NCI-H1436 treated with DMSO at 0.1 percent for 48 hours (cell line): ENCODE measurements around the gene MICA.
"Not testable (repeated sequence)": the region's sequence is repeated elsewhere in the genome, so short reads cannot be mapped to it uniquely, and the experiment has no call there.

ENCODE experiments used
- DNase-seq: peaks from one replicate; lab custom pipeline; 2025; lab: John Stamatoyannopoulos, UW

Gene MICA

DNA sequence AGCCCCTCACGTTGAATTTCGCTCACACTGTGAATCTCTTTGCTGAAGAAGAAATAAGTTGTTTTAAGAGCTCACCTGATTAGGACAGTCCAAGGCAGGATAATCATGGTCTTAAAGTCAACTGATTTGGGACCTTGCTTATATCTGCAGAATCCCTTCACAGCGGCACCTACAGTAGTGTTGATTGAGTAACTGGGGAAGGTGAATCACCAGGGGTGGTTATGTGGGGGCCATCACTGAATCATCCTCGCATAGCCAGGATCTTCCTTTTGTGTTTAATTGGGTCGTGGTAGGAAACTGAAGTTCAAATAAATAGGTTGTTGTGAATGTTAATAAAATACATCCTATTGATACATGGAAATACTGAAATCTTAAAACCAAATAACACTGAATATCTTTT is 20.2 kb upstream of the MICA start:
- no peak for DNase-seq

DNA sequence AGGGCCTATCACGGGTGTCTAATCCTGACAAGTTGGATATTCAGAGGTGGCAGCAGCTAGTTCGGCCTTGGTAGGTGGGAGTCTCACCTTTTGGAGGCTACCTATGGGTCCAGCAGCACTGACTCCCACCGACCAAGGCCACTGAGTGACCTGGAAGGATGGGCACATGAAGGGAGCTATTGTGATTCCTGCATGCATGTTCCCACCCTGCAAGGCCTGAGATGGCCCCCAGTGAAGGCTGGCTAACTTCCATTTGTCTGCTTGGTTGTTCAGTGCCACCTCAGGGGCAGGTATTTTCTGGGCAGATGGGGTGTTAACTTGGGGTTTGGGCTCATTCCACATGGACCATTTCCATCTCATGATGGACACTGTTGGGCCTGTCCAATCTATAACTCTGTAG is 18.4 kb upstream of the MICA start:
- DNase-seq = no peak

DNA sequence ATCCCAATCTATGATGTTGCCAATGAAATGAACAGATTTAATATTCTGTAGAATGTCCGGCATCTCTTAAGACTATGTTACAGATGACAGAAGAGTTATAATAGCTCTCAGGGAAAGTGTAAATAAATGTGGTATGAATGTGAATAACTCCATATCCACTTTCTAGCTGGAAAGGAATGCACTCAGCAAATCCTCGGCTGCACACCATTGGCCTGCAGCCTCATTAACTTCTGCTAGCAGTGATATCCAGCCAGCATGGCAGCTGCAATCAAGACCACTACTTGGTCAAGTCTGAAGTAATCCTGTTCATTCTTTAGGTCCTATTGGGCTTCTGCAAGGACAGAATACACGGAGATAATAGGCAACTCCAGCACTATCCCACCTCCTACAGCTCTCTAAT is 17.3 kb upstream of the MICA start:
- no peak for DNase-seq

DNA sequence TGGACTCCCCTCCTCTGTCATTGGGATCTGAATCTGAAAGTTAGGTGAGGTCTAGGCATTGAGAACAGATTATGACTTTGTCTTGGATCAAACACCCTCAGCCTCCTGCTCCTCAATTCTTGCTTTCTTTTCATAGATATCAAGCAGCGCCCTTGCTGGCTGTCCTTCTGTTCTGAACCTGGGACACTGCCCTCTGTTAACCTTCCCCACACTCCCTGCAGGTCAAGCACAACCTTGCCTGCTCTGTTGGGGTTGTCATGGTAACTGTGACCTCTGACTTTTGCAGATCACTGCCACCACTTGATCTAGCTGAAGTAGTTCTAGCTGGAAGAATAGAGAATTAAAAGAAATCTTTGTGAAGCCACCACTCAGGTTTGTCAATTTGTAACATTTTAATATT is 16.4 kb upstream of the MICA start:
- DNase-seq = no peak

DNA sequence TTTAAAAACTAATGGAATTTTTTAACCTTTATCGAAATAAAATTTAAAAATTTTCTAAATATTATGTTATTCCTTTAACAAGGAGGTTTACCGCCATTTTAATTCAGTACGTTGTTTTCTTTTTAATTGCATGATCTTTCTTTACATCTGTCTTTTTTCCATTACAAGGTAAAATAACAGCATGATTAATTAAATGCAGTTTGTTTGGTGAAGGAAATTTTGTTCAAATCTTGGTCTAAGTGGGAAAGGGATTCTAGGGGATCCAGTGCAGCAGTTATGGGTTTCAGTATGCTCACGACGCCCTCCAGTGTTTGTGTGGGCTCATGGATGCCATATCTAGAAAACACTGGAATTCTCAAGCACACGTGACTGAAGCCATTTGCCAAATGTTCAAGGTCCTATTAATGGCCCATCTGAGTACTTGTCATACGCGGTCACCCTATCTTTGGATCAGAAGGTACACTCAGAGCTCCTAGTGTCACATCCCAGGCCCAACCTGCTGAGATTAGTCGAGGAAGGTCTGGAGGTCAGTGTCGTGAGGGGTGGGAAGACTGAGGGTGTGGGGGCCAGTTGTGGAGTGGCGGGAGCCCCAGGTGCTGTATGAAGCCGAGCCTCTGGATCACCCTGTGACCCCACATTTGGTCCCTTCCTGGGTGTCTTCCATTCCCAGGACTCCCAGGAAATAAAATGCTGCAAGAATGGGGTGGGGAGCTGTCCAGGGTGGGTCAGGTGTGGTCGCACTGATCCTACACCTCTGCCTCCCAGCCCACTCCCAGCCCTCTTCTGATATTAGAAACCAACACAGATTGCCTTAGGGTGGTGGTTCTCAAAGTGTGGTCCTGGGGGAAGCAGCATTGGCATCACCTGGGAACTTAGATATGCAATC is 14.2 kb upstream of the MICA start:
- not testable (repeated sequence) for DNase-seq

DNA sequence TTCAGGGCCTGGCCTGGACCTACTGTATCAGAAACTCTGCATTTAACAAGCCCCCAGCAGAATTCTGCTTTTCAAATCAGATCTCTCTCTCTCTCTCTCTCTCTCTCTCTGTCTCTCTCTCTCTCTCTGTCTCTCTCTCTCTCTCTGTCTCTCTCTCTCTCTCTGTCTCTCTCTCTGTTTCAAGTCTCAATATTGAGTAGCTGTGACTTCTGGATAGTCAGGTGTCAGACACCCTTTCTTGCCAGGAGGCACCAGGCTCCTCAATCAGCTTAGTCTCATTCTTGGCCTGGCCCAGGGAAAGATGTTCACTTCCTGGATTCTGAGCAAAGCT is 13.6 kb upstream of the MICA start:
- not testable (repeated sequence) for DNase-seq

DNA sequence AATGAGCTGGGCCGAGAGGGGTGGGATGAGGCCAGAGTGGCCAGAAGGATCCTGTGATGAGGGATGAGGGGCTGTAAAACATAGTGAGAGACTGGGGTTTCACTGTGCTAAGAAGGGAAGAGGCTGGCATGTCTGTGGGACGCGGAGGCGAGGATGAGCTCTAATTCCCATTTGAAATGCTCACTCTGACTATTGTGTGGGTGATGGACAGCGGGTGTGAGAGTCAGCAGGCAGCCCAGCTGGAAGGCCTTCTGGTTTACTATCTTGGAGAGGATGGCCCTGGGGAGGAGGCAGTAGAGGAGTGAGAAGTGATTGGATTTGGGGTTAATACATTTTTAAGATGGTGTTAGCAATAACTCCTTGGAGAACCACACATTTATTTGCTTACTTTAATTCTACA is 9.5 kb upstream of the MICA start:
- no peak for DNase-seq

DNA sequence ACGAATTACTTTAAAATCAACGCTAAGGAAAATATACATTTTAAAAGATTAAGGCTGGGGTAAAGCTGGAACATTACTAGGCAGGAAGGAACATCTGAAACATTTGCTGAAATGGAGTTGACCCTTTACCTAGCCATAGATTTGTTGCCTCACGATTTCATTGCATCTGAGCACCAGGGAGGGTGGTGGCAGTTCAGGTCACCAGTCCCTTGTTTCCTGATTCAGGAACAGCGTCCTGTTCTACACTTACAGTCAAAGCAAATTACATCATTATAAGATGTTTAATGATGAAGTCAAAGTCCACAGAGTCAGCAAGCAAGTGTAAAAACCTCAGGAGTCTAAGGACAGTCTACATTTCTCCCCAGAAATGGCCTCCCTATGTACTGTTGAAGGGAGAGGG is 9.0 kb upstream of the MICA start:
- DNase-seq = no peak

DNA sequence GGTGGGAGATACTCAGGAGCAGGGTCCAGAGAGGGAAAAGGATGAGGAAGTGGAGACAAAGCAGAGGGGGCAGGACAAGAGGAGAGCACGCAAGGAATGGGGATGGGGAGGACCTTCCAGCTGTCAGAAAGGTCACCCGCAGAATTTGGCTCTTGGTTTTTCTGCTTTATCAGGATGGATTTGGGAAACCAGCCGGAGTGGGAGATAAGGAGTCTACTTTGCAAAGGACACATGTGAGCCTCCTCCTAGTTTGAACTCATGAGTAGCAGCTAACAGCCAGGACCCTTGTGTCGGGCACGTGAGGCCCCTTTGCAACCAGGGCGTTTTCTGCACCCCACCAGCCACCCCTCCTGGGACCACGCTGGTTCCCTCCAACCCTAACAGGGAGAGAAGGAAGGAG is 7.6 kb upstream of the MICA start:
- no peak for DNase-seq

DNA sequence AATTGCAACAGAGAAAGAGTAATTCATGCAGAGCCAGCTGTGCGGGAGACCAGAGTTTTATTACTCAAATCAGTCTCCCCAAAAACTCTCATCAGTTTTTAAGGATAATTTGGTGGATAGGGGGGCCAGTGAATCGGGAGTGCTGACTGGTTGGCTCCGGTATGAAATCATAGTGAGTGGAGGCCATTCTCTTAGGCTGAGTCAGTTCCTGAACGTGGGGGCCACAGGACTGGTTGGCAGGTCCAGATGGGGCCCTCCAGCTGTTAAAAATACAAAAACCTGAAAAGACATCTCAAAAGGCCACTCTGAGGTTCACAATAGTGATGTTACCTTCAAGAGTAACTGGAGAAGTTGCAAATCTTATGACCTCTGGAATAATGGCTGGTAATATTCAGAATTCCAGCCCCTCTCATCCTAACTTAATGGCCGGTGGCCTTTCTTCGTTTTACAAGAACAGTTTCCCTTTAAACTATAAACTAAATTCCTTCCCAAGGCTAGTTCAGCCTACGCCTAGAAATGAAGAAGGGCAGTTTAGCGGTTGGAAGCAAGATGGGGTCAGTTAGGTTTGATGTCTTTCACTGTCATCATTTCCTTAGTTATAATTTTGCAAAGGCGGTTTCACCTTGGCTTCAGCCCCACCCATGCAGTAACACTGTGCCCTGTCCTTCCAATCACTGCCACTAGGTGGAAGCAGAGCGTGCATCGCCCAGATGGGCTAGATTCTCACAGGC is 6.8 kb upstream of the MICA start:
- no peak for DNase-seq

DNA sequence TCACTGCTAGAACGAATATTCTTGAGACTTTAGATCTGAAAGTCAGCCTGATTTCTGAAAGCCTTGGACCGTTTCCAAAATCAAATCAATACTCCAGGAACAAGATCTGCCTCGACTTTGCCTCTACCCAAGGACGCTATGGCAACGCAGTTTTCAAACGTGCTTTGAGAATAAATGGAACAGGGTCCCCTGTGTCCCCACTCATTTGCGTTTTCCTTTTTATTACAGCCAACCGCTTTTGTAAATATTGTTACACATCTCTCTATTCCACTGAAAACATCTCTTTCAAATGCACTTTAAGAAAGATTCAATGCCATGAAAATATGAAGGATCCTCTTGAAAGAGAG is 6.3 kb upstream of the MICA start:
- not testable (repeated sequence) for DNase-seq

DNA sequence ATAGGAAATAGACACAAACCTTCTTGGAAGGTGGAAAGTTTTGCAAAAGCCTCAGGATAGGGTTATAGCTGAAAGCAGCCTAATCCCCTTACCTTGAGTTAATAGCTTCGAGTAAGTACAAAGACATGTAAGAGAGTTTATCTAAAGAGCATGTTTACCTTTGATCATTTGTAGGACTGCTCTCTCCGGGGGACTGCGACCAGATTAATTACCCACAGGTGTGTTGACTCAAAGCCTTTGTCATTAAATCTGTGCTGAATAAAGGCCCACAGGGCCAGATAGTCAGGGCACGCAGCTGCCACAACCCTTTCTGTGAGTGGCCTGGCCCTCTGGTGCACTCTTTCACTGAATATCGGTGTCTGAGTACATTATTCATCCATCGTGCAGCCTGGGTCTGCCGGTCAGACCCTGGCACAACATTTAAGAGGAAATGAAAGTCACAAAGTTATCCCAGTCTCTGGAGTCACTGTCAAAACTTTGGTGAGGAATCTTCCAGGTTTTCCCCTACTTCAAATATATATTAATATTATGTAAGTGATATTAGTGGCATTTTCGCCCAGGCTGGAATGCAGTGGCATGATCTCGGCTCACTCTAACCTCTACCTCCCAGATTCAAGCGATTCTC is 5.4 kb upstream of the MICA start:
- no peak for DNase-seq

DNA sequence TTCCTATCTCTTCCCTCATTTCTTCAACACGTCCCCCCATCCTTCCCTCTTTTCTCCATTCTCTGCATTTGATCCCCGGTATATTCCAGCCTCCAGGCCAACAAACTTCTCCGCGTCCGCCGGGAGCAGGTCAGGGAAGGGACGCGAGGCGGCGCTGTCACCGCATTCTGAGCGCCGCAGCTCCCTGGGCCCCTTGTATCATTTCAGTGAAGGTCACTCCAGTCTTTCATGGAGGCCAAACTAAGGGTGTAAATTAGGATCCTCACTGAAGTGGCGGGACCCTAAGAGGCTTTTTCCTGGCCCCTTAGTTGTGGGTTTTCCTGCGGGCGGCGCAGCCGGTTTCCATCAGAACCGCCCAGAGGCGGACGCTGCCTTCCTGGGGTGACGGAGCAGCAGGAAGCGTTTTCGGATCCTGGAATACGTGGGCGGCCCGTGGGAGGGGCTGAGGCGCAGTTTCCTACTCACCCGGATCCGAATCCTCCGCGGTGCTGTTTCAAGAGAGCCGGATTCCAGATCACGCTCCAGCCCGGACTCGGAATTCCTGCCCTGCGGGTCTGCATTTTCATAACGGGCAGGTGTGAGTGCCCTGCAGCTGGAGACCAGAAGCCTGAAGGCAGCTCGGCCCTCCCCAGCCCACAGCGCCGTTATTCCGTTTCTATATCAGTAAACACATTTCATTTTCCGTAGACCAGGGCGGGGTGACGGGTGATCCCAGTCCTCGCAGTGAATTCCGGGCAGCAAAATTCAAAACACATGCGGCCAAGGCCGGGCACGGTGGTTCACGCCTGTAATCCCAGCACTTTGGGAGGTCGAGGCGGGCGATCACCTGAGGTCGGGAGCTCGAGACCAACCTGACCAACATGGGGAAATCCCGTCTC is 3.6 kb upstream of the MICA start:
- no peak for DNase-seq

DNA sequence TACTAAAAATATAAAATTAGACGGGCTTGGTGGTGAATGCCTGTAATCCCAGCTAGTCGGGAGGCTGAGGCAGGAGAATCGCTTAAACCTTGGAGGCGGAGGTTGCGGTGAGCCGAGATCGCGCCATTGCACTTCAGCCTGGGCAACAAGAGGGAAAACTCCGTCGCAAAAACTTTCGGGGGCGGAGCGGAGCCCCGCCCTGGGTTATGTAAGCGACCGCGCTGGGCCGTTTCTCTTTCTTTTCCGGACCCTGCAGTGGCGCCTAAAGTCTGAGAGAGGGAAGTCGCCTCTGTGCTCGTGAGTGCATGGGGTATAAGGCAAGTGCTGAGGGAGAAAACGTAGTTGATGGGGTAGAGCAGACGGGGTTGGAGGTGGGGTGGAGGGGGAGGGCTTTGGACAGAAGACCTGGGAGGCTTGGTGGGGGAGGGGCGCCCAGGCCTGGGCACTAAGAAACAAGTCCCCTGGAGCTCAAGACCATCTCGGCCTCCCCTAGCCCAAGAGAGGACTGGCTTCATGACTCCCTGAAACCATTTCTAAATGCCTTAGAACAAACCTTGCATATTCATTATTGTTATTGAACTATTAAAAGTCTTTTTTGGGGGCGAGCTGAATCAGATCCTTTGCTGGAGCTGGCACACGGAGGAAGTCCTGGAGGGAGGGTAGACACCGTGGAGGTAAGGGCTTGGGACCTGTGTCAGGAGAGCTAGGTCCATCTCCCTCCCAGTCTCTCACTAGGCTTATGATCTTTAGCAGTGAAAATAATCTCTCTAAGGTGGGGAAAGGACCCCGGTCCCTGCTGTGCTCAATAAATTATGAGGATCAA is 2.7 kb upstream of the MICA start:
- no peak for DNase-seq

DNA sequence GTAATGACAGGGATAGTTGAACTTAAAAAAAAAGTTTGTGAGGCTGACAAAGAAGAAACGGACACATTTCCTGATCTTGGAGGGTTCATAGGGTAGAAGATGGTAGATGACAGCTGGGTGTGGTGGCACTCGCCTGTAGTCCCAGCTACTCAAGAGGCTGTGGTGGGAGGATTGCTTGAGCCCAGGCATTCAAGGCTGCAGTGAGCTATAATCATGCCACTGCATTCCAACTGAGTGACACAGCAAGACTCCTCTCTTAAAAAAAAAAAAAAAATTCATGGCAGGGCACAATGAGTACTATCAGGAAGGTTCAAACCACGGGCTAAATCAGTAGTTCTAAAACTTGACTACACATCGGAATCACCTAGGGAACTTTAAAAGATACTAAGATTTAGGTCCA is 2.0 kb upstream of the MICA start:
- no peak for DNase-seq

DNA sequence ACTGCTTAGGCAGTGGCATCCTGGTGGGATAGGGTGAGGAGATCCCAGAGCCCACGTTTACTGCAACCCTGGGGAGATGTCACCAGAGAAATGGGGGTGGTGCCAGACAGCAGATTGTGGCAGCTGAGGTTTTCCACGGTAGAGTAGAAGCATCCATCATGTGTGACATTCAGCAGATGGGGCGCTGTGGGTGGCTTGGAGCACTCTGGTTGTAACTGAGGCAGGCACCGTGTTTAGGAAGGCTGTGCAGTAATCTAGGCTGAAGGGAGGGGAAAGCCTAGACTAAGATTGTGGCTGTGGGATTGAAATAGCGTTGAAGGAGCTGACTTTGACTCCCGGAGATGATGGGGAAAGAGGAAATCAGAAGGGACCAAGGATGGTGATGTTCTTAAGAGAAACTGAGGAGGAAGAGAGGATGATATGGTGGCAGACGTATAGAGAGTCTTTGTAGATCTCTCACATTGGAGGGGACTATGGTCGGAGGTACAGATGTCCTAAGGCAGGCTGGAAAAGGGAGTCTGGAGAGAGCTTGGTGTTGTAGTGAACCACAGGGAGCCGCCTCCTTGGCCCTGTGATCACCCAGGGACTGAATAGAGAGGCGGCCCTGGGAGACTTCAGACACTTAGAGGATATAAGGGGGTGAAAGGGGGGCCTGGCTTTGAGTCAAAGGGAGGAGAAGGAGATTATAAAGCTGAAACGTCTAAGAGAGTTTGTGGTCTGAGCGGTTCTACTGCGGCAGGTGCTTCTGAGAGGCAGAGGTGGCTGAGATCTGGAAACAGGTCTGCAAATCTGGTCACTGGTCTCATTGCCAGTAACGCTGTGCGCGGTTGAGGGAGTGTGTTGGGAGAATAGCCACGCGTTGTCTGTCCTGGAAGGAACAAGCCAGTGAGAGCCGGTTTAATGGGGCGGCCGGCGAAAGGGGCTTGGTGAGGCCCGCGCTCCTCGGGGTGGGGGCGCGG is 792 bp upstream of the MICA start:
- DNase-seq = no peak

DNA sequence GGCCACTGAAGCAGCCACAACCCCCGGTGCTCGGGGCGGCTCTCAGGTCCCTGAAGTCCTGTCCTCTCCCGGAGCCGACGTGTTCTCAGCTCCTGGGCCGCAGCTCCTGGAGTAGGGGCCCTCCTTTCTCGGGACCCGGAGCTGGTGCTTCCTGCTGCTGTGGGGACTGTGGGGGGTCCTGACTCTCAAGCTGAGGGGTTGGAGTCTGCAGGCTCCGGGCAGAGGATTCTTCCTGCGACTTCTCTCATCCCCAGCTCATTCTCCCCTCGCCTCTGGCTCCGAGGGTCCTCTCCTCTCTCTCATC is 618 bp downstream of the MICA start:
- DNase-seq = not testable (repeated sequence)

DNA sequence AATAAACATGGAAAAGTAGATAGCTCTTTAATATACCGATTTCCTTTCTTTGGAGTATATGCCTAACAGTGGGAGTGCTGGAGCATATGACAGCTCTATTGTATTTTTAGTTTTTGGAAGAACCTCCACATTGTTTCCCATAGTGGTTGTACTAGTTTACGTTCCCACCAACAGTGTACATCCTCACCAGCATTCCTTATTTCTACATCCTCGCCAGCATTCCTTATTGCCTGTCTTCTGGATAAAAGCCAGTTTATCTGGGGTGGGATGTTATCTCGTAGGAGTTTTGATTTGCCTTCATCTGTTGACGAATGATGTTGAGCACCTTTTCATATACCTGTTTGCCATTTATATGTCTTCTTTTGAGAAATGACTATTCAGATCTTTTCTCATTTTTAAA is 2.6 kb downstream of the MICA start:
- no peak for DNase-seq

DNA sequence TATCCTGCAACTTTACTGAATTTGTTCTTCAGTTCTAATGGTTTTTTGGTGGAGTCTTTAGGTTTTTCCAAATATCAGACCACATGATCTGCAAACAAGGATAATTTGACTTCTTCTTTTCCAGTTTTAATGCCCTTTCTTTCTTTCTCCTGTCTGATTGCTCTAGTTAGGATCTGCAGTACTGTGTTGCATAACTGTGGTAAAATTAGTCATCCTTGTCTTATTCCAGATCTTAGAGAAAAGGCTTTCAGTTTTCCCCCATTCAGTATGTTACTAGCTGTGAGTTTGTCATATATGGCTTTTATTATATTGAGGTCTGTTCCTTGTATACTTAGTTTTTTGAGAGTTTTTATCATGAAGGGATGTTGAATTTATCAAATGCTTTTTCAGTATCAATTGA is 4.3 kb downstream of the MICA start:
- DNase-seq = no peak

DNA sequence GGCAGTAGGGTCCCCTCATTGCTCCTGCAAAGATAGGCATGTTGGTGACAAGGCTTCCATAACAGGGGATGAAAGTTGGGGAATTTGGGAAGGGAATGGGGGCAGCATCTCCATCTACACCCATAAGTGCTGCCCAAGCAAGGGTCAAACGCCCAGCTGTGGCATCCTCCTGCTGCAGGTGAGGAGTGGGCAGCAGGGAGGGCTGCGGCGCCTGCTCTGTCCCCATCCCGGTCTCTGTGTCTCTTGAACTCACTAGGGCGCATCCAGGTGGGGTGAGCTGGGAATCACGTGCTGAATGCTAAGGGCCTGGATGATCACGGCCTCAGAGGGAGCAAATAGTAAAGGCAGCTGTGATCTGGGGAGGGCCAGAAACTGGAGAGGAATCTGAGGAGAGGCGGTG is 9.1 kb downstream of the MICA start:
- DNase-seq = no peak
